RPMI8226 (cell line): ENCODE results near the gene RPSA.
"Not testable (repeated sequence)": the region's sequence is repeated elsewhere in the genome, so short reads cannot be mapped to it uniquely, and the experiment has no call there.

Experiments
- DNase-seq: peaks from one replicate; pipeline ENCODE4 v3.0.0-alpha.2; 2015

RPSA gene

DNA sequence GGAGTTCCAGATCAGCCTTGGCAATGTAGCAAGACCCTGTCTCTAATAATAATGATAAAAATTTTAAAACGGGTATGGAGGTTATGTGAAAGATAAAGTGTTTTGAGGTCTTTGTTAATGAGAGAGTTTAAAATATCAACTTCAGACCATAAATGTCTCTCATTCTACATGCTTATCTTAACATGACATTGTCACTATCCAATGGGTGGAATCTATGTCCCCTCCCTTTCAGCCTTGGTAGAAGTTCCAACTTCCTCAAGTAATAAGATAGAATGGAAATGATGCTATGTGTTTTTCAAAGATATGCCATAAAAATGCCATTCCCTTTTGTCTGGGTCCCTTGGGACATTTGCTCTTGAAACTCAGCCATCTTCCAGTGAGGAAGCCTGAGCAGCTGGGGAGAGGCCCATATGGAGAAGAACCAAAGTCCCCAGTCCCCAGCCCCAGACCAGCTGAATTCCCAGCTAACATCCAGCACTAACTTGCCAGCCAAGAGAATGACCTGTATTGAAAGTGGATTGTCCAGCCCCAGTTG lies 17.0 kb downstream of the RPSA start:
- DNase-seq, result no peak

DNA sequence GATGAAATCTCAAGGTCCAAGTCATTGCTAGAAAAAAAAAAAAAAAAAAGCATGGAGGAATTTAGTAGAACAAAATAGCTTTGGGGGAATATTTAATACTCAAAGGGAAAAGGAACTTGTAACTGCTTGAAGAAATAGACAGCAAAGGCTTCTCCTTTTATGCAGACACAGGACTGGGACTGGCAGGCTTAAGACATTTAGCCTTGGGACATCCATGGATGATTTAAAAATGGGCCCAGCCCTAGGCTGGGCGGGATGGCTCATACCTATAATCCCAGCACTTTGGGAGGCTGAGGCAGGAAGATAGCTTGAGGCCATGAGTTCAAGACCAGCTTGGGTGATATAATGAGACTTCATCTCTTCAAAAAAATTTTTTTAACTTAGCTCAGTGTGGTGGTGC lies 19.8 kb downstream of the RPSA start:
- DNase-seq, result no peak

DNA sequence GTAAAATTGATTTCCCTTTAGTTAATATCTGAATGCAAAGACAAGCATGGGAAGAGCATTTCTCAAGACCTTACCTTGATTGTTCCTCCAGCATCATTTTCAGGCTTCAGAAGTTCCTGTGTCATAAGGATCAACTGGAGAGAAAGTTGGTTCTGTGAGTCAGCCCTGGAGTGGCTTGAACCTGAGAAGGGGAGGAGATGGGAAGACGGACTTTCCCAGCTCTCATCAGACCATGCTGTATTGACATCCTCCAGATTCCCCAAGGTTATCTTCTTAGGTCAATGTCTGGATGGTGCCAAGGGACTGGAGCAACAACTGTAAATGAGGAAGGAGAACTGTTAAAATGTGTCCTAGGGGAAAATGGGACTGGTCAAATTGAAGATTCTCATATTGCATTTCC lies 21.0 kb downstream of the RPSA start:
- no peak for DNase-seq

DNA sequence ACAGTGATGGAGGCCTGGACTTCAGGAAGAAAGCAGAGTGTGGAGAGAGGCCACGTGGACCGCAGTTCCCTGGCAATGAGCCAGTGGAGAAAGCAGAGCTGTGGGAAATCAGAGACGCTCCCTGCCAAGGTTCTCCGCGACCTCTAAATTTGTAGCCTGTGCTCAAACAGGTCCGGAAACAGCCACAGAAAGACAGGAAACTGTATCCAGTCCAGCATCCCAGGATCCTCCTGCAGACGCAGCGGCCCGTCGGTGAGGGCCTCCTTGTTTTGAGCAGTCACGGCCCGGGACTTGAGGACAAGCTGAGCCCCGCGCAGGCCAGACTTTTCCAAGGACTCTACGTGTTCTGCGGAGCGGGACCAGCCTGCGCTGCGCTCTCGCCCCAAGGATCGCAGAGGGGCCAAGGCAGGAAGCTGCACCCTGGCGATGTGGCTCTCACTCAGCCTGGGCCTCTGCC lies 22.3 kb downstream of the RPSA start:
- no peak for DNase-seq

DNA sequence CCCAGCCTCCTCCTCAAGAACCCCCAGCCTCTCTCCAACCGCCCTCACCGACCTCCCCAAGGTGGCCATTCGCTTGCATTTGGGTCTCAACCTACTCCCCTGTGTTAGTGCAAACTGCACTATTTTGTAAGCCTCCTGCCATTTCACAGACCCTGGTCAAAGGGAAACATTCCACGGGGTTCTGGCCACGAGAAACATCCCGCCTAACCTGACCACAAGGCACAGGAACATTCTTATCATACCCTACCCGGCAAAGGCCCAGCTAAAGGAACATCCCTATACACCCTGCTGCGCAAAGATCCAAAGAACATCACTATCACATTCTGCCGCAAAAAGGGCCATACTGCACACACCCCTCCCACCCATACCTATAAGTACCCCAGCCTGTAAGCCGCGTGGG lies 22.9 kb downstream of the RPSA start:
- no peak for DNase-seq

DNA sequence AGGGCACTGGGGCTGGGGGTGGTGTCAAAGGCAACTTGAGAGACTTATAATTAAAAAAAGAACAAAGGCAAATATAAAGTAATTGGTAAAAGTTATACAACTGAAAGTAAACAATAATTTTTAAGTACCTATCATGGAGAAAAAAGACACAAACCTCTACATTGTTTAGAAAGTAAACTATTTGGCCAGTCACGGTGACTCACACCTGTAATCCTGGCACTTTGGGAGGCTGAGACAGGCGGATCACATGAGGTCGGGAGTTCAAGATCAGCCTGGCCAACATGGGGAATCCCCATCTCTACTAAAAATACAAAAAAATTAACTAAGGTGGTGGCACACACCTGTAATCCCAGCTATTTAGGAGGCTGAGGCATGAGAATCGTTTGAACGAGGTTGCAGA lies 25.8 kb downstream of the RPSA start:
- no peak for DNase-seq

DNA sequence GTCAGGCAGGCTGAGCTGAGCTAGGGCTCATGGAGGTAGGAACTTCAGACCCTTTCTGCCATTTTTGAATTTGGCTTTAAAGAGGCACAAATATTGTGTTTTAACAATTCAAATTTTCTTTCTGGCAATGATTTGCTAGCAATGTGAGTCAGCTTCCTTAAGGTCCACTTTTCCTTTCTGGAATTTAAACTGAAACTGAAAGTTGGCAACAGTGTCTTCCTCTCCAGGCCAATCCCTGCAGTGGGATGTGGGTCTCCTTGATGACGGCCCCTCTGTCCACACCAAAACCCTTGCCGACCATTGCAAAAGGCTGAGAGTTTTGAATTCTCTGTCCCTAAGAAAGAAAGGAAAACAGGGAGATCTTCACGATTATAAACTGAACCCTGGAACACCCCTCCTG lies 27.1 kb downstream of the RPSA start:
- no peak for DNase-seq

DNA sequence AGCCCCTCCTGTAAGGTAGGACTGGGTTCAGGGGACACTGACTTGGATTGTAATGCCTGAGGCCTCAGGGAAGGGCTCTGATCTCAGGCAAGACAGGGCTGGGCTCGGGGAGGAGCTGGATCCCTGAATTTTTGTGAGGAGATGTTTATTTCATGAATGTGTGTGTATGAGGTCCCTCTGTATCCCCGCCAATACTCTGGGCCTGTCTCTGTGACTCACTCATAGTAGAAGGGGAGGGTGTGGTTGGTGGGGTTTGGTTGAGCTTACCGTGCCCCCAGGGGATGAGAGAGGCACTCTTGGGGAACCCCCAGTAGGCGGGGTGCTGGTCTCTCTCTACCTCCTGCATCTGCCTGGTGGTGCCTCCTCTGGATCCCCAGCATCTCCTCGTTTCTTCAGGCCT lies 28.1 kb downstream of the RPSA start:
- no peak for DNase-seq

DNA sequence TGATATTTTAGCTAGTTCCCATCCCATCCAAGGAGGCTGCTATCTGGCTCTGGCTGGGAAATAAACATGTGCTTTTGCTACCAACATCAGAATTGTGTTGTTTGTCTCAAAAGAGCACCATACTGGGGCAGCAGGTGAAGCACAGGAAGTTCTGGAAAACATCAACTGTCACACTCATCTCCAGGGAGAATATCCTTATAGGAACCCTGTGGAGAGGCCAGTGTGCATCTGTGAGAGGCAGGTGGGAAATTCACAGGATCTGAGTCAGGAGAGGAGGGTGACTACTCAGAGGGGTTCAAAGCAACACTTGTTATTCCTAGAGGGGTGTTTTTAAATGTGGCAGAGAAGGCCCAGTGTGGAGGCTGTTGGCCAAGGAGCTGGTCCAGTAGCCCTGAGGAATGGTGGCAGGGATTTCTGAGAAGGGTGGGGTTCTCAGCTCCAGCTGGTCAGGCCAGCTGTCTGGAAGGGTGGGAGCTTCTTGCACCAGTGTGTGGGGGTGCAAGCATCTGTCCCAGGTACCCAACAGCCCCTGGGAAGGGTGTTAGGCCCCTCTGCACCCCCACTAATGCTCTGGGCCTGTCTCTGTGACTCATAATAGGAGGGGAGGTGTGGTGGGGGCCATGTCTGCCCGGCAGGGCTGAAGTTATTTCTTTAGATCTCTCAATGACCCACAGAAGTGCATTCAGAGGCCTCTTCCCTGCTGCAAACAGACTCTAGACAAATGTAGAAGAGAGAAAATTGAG lies 28.7 kb downstream of the RPSA start:
- DNase-seq, result no peak

DNA sequence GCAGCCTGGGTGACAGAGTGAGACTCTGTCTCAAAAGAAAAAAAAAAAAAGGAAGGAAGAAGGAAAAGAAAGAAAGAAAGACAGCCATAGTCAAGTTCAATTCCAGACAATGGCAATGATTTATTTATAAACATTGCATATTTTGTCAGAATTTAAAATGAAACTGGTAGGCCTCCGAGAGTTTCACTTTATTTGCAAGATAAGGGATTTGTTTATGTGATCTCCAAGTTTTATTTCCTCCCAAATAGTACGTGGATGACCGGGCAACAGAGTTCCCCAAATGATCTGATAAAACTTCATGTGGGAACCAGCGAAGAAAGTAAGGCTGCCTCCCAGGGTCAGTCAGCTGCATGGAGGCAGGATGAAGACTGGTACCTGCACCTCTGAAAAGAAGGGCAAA lies 32.4 kb downstream of the RPSA start:
- no peak for DNase-seq

DNA sequence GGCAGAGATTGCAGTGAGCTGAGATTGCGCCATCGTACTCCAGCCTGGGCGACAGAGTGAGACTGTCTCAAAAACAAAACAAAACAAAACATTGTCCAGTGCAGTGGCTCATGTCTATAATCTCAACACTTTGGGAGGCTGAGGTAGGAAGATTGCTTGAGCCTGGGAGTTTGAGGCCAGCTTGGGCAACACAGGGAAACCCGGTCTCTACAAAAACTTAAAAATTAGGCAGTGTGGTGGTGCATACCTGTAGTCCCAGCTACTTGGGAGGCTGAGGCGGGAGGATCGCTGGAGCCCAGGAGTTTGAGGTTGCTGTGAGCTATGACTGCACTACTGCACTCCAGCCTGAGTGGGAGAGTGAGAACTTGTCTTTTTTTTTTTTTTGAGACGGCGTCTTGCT lies 33.8 kb downstream of the RPSA start:
- DNase-seq, result no peak

DNA sequence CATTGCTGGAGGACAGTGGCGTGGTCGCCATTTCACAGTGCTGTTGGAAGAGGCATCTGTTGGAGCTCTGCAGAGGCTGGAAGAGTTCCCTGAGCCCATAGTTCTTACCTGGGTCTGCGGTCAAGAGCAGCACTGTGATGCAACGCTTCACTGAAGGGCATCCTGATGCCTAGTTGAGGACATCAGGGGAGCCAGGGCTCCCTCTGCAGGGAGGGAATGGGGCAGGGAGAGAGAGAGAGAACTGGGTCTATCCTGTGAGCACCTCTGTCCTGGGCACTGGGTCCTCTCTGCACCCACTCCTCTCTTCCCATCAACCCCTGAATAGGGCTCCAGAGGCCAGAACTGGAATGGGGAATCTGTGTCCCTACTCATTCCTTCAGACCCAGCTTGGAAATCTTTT lies 37.0 kb downstream of the RPSA start:
- DNase-seq, result no peak

DNA sequence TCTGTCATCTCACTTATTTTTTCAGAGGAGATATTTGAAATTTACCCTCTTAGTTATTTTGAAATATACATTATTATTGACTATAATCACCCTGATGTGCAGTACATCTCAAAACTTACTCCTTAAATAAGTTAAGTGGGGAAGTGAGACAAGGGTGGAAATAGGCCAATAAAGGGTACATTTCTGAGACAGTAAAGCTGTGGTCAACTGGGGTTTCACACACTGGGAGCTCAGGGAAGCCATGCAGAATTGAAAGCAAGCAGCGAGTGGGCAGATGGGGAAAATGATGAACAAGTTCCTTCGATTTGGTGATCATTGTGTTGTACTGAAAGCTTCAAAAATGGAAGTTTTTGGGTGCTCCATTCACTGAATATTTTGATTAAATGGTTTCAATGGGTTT lies 39.4 kb downstream of the RPSA start:
- no peak for DNase-seq

DNA sequence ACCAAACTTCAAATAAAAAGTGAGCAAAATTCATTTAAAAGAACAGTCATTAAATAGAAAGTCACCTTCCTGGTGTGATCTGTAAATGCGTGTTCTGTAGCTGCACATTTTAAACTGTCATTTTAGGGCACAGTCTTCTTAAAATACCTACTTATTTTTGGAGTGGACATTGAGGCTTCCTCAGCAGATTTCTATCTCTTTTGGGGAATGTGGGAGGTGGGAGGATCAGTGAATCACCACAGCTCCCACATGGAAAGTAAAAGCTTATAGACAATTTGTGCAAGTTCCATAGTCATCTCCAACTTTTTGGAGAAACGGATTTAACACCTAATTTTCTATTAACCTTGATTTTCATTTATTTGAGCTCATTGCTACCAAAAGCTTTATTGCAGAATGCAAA lies 39.9 kb downstream of the RPSA start:
- DNase-seq, result no peak

DNA sequence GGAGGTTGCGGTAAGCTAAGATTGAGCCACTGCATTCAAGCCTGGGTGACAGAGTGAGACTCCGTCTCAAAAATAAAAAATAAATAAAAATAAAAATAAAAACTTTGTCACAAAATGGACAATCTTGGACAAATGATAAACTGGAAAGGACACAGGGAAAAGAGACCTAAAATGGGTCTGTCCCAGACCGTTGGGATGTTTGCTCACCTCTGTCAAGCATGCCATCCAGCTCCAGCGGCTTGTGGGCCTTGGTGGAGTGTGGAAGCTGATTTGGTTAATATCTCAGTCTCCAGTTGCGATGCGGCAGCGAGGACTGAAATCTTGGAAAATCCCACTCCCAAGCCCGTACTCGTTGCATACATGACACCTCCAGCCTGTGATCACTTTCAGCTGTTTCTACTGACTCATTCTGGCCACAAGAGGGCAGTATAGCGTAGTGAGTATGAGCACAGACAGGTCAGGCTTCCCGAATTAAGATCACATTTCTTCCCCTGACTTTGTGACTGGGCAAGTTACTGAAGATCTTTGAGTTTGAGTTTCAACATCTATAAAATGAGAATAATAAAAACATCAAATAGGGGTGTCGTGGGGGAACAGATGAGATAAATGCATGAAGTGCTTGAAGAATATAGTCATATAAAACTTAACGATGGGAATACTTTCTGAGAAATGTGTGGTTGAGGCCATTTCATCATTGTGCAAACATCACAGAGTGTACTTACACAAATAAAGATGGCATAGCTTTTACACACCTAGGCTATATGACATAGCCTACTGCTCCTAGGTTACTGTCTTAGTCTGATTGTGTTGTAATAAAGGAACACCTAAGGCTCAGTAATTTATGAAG lies 41.3 kb downstream of the RPSA start:
- DNase-seq, result peak; percentile 83

DNA sequence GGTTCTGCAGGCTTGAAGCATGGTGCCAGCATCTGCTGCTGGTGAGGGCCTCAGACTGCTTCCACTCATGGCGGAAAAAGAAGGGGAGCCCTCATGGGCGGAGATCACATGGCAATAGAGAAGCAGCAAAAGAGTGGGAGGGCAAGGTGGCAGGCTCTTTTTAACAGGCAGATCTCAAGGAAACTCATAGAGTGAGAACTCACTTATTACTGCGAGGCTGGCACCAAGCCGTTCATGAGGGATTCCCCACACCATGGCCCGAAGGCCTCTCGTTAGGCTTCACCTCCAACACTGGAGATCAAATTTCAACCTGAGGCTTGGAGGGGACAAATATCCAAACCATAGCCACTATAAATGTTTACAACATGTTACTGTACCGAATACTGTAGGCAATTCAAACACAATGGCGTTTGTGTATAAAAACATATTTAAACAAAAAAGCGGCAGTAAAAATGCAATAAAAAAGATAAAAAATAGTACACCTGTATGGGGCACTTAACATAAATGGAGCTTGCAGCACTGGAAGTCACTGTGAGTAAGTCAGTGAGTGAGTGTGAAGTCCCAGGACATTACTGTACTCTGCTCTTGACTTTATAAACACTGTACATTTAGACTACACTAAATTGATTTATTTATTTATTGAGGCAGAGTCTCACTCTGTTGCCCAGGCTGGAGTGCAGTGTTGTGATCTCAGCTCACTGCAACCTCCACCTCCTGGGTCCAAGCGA lies 42.1 kb downstream of the RPSA start:
- DNase-seq, result no peak

DNA sequence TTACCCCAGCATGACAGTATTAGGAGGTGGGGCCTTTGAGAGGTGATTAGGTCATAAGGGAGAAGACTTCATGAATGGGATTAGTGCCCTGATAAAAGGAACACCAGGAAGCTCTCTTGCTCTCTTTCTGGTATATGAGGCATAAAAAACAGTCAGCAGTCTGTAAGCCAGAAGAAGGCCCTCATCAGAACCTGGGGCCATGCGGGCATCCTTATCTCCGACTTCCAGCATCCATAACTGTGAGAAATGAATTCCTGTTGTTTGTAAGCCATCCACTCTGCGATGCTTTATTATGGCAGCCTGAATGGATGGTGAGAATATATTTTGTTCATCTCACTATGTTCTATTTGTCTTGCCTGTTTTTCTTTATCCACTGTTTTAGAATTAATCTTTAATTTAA lies 43.3 kb downstream of the RPSA start:
- DNase-seq, result no peak

DNA sequence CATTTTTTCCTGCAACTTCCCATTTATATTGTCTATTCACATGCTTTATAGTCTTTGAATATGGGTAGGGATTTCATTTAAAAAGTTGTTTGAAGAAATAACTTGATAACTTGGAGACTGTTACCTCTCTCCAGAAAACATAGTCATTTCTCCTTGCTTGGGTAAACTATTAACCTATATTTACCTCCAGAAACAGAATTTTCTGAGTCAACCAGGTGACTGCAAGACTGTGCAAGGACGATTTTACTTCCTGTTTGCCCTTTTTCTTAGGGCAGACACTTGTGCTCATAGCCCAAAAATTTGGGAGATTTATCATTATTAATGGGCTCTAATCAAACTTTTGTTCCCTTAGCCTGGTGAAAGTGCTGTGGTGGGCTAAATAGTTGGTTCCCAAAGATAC lies 46.6 kb downstream of the RPSA start:
- no peak for DNase-seq

DNA sequence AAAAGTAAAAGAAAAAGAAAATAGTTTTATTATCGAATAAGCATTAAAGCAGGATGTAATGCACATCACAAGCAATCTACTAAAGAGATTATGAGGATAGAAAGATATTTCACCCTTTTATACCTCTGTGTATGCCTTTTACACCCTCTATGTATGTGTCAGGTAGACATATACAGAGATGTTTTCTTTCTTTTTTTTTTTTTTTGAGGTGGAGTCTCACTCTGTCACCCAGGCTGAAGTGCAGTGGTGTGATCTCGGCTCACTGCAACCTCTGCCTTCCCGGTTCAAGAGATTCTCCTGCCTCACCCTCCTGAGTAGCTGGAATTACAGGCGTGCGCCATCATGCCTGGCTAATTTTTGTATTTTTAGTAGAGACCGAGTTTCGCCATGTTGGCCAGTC lies 47.4 kb downstream of the RPSA start:
- DNase-seq, result not testable (repeated sequence)

DNA sequence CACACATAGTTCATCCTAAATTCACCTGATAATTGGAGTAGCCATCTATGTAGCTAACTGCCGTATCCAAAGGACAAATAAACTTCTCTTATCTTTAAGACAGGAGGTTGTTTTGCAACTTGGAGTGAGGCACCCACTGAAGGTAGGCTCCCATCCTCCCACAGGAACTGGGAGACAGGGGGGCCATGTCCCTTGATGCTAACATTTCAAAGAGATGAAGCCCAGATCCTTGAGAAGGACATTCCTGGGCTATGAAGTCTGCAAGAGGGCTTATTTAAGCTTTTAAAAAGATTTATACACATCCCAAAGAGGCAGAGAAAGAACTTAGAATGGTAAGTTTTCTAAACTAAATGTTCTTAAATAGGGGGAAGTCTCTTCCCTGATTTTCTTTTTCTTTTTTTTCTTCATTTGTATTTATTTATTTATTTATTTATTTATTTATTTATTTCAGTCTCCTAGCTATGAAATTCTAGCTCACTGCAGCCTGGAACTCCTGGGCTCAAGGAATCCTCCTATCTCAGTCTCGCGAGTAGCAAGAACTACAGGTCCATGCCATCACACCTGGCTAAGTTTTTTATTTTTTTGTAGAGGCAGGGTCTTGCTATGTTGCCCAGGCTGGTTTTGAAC lies 48.2 kb downstream of the RPSA start:
- DNase-seq, result no peak

DNA sequence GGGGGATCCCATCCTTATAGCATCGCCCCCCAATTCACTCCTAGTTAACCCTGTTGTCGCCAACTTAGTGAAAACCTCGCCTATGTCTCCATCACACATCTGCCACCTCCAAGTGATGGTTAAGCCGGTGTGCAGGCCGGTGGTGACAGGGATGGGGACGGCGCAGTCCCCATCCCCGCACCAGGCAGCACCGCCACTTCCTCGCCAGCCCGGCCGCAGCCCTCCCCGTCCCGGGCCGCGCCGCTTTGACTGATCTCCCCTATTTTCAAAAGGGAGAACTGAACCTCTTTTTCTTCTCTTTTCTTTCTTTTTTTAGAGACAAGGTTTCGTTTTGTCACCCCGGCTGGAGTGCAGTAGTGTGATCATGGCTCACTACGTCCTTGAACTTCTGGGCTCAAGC lies 49.6 kb downstream of the RPSA start:
- no peak for DNase-seq

DNA sequence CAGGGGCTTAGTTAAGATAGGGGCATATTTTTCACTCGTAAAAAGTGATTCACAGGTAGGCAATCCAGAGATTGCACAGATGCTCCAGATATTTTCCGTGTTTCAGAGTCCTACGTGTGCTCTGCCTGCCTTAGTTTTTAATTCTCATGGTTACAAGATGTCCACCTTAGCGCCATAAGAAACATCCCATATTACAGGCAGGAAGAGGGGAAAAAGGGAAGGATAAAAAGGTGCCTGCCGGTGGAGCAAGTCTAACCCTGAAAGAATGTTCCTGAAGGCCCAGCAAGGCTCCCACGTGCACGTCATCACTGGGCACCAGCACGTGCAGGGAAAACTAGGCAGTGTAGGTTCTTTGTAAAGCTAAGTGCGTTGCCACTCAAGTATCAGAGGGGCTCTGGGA lies 50.8 kb downstream of the RPSA start:
- DNase-seq, result no peak

DNA sequence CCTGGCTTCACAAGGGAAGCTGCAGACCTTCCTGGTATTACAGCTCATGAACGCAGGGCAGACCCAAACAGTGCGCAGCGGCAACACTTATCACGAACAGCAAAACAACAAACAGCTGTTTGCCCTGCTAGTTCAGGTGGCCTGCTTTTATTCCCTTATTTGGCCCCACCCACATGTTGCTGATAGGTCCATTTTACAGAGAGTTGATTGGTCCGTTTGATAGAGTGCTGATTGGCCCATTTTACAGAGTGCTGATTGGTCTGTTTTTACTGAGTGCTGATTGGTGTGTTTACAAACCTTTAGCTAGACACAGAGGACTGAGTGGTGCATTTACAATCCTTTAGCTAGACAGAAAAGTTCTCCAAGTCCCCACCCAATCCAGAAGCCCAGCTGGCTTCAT lies 52.1 kb downstream of the RPSA start:
- DNase-seq, result not testable (repeated sequence)
